HepG2 (cell line): ENCODE measurements around the gene ZDHHC21. TPM values are rescaled to one million over a fixed set of nuclear protein-coding genes. Genes with fewer than 3 reads are reported as not detected.

ENCODE experiments used
- AHR ChIP-seq: IDR thresholded peaks from 2 replicates; pipeline ENCODE4 v1.6.1; 2018; ENCODE audit warnings: missing genetic modification reagents, missing compliant biosample characterization
- CCAR2 ChIP-seq: fragments of 200-400 bp; formaldehyde crosslinking; optimal IDR thresholded peaks from 2 replicates; pipeline ENCODE3; 2018; ENCODE audit warnings: low read depth, mild to moderate bottlenecking, low read length, moderate library complexity
- ELF3 ChIP-seq: IDR thresholded peaks from 2 replicates; pipeline ENCODE4 v1.6.1; 2016; ENCODE audit warnings: missing genetic modification reagents, missing compliant biosample characterization
- HIVEP1 ChIP-seq: sonication (generic); formaldehyde crosslinking; IDR thresholded peaks from 2 replicates; pipeline ENCODE4 v1.4.0; 2020; ENCODE audit warnings: mild to moderate bottlenecking, missing genetic modification reagents
- IKZF5 ChIP-seq: IDR thresholded peaks from 2 replicates; pipeline ENCODE4 v1.6.1; 2018; ENCODE audit warnings: missing genetic modification reagents, mild to moderate bottlenecking, missing compliant biosample characterization
- JUN ChIP-seq: sonication (generic); formaldehyde crosslinking; IDR thresholded peaks from 2 replicates; pipeline ENCODE4 v1.4.0; 2020; ENCODE audit warnings: mild to moderate bottlenecking, missing genetic modification reagents
- MXI1 ChIP-seq: IDR thresholded peaks from 3 replicates; pipeline ENCODE4 v1.6.1; 2012; ENCODE audit warnings: low read depth, low read length, inconsistent platforms, borderline replicate concordance
- NR2F1 ChIP-seq, 2 experiments: fragments of 450-650 bp in 1 of 2; formaldehyde crosslinking in 1 of 2; IDR thresholded peaks; 2 replicates each; pipeline versions ENCODE4 v1.5.0 to v1.6.1; 2016 to 2020; ENCODE audit warnings: mild to moderate bottlenecking in 1 of 2, missing compliant biosample characterization in 1 of 2, missing genetic modification reagents in 1 of 2, moderate library complexity in 1 of 2
- ONECUT2 ChIP-seq: sonication (generic); formaldehyde crosslinking; IDR thresholded peaks from 2 replicates; pipeline ENCODE4 v1.4.0; 2020; ENCODE audit warnings: missing genetic modification reagents
- PCBP1 ChIP-seq: fragments of 200-400 bp; formaldehyde crosslinking; IDR thresholded peaks from 2 replicates; pipeline ENCODE4 v1.6.1; 2017; ENCODE audit warnings: mild to moderate bottlenecking, low read depth, low read length, borderline replicate concordance
- POLR2AphosphoS2 ChIP-seq: IDR thresholded peaks from 2 replicates; pipeline ENCODE4 v1.6.1; 2011; ENCODE audit warnings: low read depth, low read length, improper control_type of control experiment
- RARG ChIP-seq: sonication (generic); formaldehyde crosslinking; IDR thresholded peaks from 2 replicates; pipeline ENCODE4 v1.4.0; 2020; ENCODE audit warnings: low read depth, mild to moderate bottlenecking, missing genetic modification reagents
- RBAK ChIP-seq: sonication (generic); formaldehyde crosslinking; IDR thresholded peaks from 2 replicates; pipeline ENCODE4 v1.5.1; 2020; ENCODE audit warnings: mild to moderate bottlenecking, missing genetic modification reagents
- SALL1 ChIP-seq: sonication (generic); formaldehyde crosslinking; IDR thresholded peaks from 2 replicates; pipeline ENCODE4 v1.8.0; 2022; ENCODE audit warnings: mild to moderate bottlenecking, missing genetic modification reagents
- SRF ChIP-seq: IDR thresholded peaks from 2 replicates; pipeline ENCODE4 v1.6.1; 2011; ENCODE audit warnings: mild to moderate bottlenecking, low read depth, low read length, moderate library complexity
- ZFP37 ChIP-seq: sonication (generic); formaldehyde crosslinking; IDR thresholded peaks from 2 replicates; pipeline ENCODE4 v1.4.0; 2020; ENCODE audit warnings: missing genetic modification reagents, borderline replicate concordance
- ZNF142 ChIP-seq: sonication (generic); formaldehyde crosslinking; IDR thresholded peaks from 2 replicates; pipeline ENCODE4 v1.4.0; 2020; ENCODE audit warnings: missing genetic modification reagents
- ZNF292 ChIP-seq: sonication (generic); formaldehyde crosslinking; IDR thresholded peaks from 2 replicates; pipeline ENCODE4 v1.8.1; 2022; ENCODE audit warnings: mild to moderate bottlenecking, low read depth, missing genetic modification reagents, borderline replicate concordance
- ZNF331 ChIP-seq: sonication (generic); formaldehyde crosslinking; IDR thresholded peaks from 2 replicates; pipeline ENCODE4 v1.4.0; 2020; ENCODE audit warnings: missing genetic modification reagents
- ZNF430 ChIP-seq: sonication (generic); formaldehyde crosslinking; IDR thresholded peaks from 2 replicates; pipeline ENCODE4 v1.9.0; 2021; ENCODE audit warnings: mild to moderate bottlenecking, missing genetic modification reagents
- ZNF556 ChIP-seq: sonication (generic); formaldehyde crosslinking; IDR thresholded peaks from 2 replicates; pipeline ENCODE4 v1.4.0; 2020; ENCODE audit warnings: mild to moderate bottlenecking, missing genetic modification reagents, borderline replicate concordance
- ZNF713 ChIP-seq: sonication (generic); formaldehyde crosslinking; IDR thresholded peaks from 2 replicates; pipeline ENCODE4 v1.4.0; 2020; ENCODE audit warnings: mild to moderate bottlenecking, missing genetic modification reagents
- polyA plus RNA-seq, 8 experiments: library from polyadenylated mRNA; depleted of rRNA in 3 of 8; stranded (reverse) in 7 of 8; unstranded in 1 of 8; fragments of >200 nt; fragmentation: Illumina TruSeq in 4 of 8; extraction: Trizol in 4 of 8; gene quantifications; 2 replicates each; pipeline versions ENCODE4 v1.2.1 to v1.2.3, GENCODE V29; 2011 to 2016; ENCODE audit warnings: low read depth in 4 of 8, missing spikeins in 1 of 8, mixed read lengths in 1 of 8; ENCODE audit not compliant: insufficient read depth in 1 of 8
- total RNA-seq, 5 experiments: library from RNA; depleted of rRNA; stranded (reverse); fragments of >200 nt; fragmentation: Illumina TruSeq; extraction: Trizol; gene quantifications; 2 replicates each; pipeline ENCODE4 v1.2.3, GENCODE V29; 2016; ENCODE audit warnings: low read depth in 1 of 5
- TF ChIP-seq, protein P1 (sequence below): sonication (generic); formaldehyde crosslinking; IDR thresholded peaks from 2 replicates; pipeline ENCODE4 v1.4.0; 2020; ENCODE audit warnings: low read depth, mild to moderate bottlenecking, missing genetic modification reagents

ZDHHC21 gene
- total and polyA plus RNA-seq, 2 of the 13 experiments (the other 11 are each of a cell fraction or from before 2014, with no cell fraction given) = 2.4 to 3.7 TPM

DNA sequence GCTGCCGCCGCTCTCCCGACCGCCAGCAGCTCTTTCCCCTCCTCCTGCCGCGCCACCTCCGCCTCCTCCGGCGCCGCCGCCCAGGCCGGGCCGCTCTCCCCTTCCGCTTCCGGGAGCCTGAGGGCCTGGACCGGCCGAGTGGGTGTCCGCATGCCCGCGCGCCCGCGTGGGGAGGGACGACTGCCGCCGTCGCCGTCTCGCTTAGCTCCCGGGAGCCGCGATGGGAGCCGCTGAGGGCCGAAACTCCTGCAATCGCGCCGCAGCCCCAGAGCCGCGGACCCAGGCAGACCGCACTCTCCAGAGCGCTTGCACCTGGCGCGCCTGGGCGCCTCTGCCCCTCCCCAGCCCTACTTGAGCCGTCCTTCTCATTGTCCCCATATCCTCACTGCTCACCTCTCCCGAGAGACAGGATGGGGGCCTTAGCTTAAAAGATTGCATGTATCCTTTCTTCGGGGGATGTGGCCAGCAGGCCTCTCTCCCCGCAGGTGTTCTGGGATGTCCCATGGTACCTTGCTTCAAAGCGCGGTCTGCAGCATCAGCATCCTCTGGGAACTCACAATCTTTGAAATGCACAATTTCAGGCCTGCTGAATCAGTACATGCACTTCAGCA is at the start of gene ZDHHC21 (continued):
- TF ChIP-seq ZNF142 (0 out of 2 replicates have a peak, but pooled peaks have one; percentile 35), ONECUT2 (CRISPR knock-in tag) (no peak), RBAK (CRISPR knock-in tag) (no peak), RARG (CRISPR knock-in tag) (no peak), AHR (CRISPR knock-in tag) (no peak), ZNF292 (no peak), ZNF430 (peak; percentile 84), MXI1 (0 out of 3 replicates have a peak, but pooled peaks have one; percentile 10), ZFP37 (CRISPR knock-in tag) (no peak), POLR2AphosphoS2 (no peak), HIVEP1 (CRISPR knock-in tag) (no peak), ELF3 (CRISPR knock-in tag) (peak; percentile 63), SRF (no peak), PCBP1 (no peak), ZNF331 (CRISPR knock-in tag) (peak; percentile 49), ZNF556 (CRISPR knock-in tag) (peak; percentile 28; the same call in 1 of the 2 replicates), CCAR2 (no peak), SALL1 (CRISPR knock-in tag) (peak; percentile 82), JUN (CRISPR knock-in tag) (no peak; the same call in 1 of the 2 replicates), ZNF713 (CRISPR knock-in tag) (no peak), NR2F1 (CRISPR knock-in tag; IDR thresholded peaks at IDR 0.05) (no peak), IKZF5 (CRISPR knock-in tag) (no peak)
- TF ChIP-seq, protein P1, sequence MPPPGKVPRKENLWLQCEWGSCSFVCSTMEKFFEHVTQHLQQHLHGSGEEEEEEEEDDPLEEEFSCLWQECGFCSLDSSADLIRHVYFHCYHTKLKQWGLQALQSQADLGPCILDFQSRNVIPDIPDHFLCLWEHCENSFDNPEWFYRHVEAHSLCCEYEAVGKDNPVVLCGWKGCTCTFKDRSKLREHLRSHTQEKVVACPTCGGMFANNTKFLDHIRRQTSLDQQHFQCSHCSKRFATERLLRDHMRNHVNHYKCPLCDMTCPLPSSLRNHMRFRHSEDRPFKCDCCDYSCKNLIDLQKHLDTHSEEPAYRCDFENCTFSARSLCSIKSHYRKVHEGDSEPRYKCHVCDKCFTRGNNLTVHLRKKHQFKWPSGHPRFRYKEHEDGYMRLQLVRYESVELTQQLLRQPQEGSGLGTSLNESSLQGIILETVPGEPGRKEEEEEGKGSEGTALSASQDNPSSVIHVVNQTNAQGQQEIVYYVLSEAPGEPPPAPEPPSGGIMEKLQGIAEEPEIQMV (CRISPR knock-in tag) = peak; percentile 49
